GM12891 (cell line): ENCODE data around the gene ZNF576.
"Not testable (repeated sequence)": the region's sequence is repeated elsewhere in the genome, so short reads cannot be mapped to it uniquely, and the experiment has no call there.

Source experiments
- DNase-seq: peaks from one replicate; pipeline ENCODE4 v3.0.0; 2011; ENCODE audit warnings: low spot score; ENCODE audit not compliant: insufficient read length
- FAIRE-seq: peaks from 2 replicates; lab custom pipeline; 2011; peaks lifted over from hg19 to GRCh38; lab: Jason Lieb, UNC
- PAX5 ChIP-seq: IDR thresholded peaks from 2 replicates; pipeline ENCODE4 v1.6.1; 2011; ENCODE audit warnings: low read length, moderate library complexity, mild to moderate bottlenecking; ENCODE audit not compliant: insufficient read depth, severe bottlenecking
- POLR2A ChIP-seq: IDR thresholded peaks from 2 replicates; pipeline ENCODE4 v1.6.1; 2011; ENCODE audit warnings: low read depth, low read length, control low read depth
- POLR2AphosphoS5 ChIP-seq: IDR thresholded peaks from 2 replicates; pipeline ENCODE4 v1.6.1; 2011; ENCODE audit warnings: low read depth, low read length, control low read depth
- POU2F2 ChIP-seq: IDR thresholded peaks from 2 replicates; pipeline ENCODE4 v1.6.1; 2011; ENCODE audit warnings: low read depth, mild to moderate bottlenecking, control low read depth, low read length, moderate library complexity
- SPI1 ChIP-seq: IDR thresholded peaks from 2 replicates; pipeline ENCODE4 v1.6.1; 2011; ENCODE audit warnings: low read depth, low read length, control low read depth
- TAF1 ChIP-seq: IDR thresholded peaks from 2 replicates; pipeline ENCODE4 v1.6.1; 2011; ENCODE audit warnings: low read depth, low read length, control low read depth

ZNF576 gene

DNA sequence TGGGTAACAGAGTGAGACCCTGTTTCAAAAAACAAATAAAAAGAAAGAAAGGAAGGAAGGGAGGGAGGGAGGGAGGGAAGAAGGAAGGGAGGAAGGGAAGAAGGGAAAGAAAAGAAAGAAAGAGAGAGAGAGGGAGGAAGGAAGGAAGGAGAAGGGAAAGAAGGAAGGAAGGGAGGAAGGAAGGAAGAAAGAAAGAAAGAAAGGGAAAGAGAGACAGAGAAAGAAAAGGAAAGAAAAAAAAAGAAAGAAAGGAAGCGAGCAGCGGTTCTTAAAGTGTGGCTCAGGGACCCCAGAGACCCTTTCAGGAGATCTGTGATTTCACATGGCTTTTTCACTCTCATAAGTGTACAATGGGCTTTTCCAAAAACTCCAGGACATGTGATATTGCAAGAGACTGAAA lies 53.1 kb downstream of the ZNF576 start:
- DNase-seq (no peak), FAIRE-seq (no peak)
- no peak for TF ChIP-seq POLR2AphosphoS5
- TF ChIP-seq TAF1 = no peak
- TF ChIP-seq SPI1 = no peak
- no peak for TF ChIP-seq POLR2A
- TF ChIP-seq POU2F2 = no peak
- no peak for TF ChIP-seq PAX5

DNA sequence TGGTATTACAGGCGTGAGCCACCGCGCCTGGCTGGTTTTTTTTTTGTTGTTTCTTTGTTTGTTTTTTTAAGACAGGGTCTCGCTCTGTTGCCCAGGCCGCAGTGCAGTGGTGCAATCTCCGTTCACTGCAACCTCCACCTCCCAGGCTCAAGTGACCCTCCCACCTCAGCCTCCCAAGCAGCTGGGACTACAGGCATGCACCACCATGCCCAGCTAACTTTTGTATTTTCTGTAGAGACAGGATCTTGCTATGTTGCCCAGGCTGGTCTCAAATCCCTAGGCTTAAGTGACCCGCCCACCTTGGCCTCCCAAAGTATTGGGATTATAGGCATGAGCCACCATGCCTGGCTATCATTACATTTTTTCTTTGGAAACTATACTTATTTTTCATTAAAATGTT lies 53.9 kb downstream of the ZNF576 start:
- not testable (repeated sequence) for DNase-seq, FAIRE-seq
